Measurements from ENCODE around the gene ZNF791.
A peak's percentile ranks its signal among the peaks of the same experiment; 100 is the strongest.
"Not testable (repeated sequence)": the region's sequence is repeated elsewhere in the genome, so short reads cannot be mapped to it uniquely, and the experiment has no call there.

The ZNF791 gene

GRCh38 chr19:12610540-12611360 is at the start of gene ZNF791, which contains the start of gene ZNF490:
Gene ZNF791 (plus strand): TSS chr19:12610920. CDS start chr19:12611080, 160 bp downstream.
Gene ZNF490 (minus strand): TSS chr19:12610813. CDS start chr19:12610680, 133 bp downstream.
- Histone ChIP-seq H3K27ac (ENCODE audit: low read depth, low read length) (peak within 1 kb of the TSS; percentile 78), H4K20me1 (ENCODE audit: low read depth, low read length) (peaks cover 1% of the 10 kb centered on the region; the same call in 1 of the 2 replicates), H3K4me2 (ENCODE audit: low read depth, low read length, poor library complexity, severe bottlenecking) (peak within 1 kb of the TSS; percentile 99), H3K9me2 (replicated peaks; ENCODE audit: insufficient read depth, low read length) (no peaks in the 10 kb centered on the region), H3F3A (ENCODE audit: insufficient read depth) (peaks cover 16% of the 10 kb centered on the region), H3K27me3 (ENCODE audit: low read length) (no peaks in the 10 kb centered on the region), H3K36me3 (ENCODE audit: low read length) (peaks cover 3% of the 10 kb centered on the region; the same call in 1 of the 2 replicates), H3K9me3 (ENCODE audit: insufficient read depth, low read length) (no peaks in the 10 kb centered on the region), H3K79me2 (ENCODE audit: insufficient read depth, low read length) (peaks cover 23% of the 10 kb centered on the region), H3K9ac (ENCODE audit: low read length) (peak within 1 kb of the TSS; percentile 80), H2AFZ (ENCODE audit: low read depth, low read length, severe bottlenecking) (peak within 1 kb of the TSS; percentile 72), H3K4me3 (ENCODE audit: insufficient read depth, low read length, poor library complexity, severe bottlenecking) (peak within 1 kb of the TSS; percentile 98)
- no peak for TF ChIP-seq EZH2phosphoT487 (conservative IDR thresholded peaks at IDR 0.05; ENCODE audit: low read length)
- no peak for TF ChIP-seq CTCF (IDR thresholded peaks at IDR 0.05; ENCODE audit: insufficient read depth, low read length, poor library complexity, severe bottlenecking)

GRCh38 chr19:12564016-12564664 is 46.6 kb upstream of the ZNF791 start:
- Histone ChIP-seq H3K79me2 (ENCODE audit: insufficient read depth, low read length) (no peaks in the 10 kb centered on the region), H3F3A (ENCODE audit: insufficient read depth) (no peaks in the 10 kb centered on the region), H3K9me3 (ENCODE audit: insufficient read depth, low read length) (no peaks in the 10 kb centered on the region), H3K36me3 (ENCODE audit: low read length) (no peaks in the 10 kb centered on the region), H3K9ac (ENCODE audit: low read length) (no peak overlapping the region), H4K20me1 (ENCODE audit: low read depth, low read length) (no peaks in the 10 kb centered on the region), H2AFZ (ENCODE audit: low read depth, low read length, severe bottlenecking) (no peak overlapping the region), H3K9me2 (replicated peaks; ENCODE audit: insufficient read depth, low read length) (no peaks in the 10 kb centered on the region), H3K27ac (ENCODE audit: low read depth, low read length) (no peak overlapping the region), H3K4me3 (ENCODE audit: insufficient read depth, low read length, poor library complexity, severe bottlenecking) (no peak overlapping the region), H3K4me2 (ENCODE audit: low read depth, low read length, poor library complexity, severe bottlenecking) (no peak overlapping the region), H3K27me3 (ENCODE audit: low read length) (no peaks in the 10 kb centered on the region)
- peak; percentile 94 for TF ChIP-seq CTCF (IDR thresholded peaks at IDR 0.05; ENCODE audit: insufficient read depth, low read length, poor library complexity, severe bottlenecking)
- no peak for TF ChIP-seq EZH2phosphoT487 (conservative IDR thresholded peaks at IDR 0.05; ENCODE audit: low read length)

- not testable (repeated sequence) for H3K27ac ChIP-seq (ENCODE audit: low read depth, low read length); H3K9me3 ChIP-seq (ENCODE audit: insufficient read depth, low read length); H3K79me2 ChIP-seq (ENCODE audit: insufficient read depth, low read length); H2AFZ ChIP-seq (ENCODE audit: low read depth, low read length, severe bottlenecking); H3K4me2 ChIP-seq (ENCODE audit: low read depth, low read length, poor library complexity, severe bottlenecking); H3K36me3 ChIP-seq (ENCODE audit: low read length); H3K9me2 ChIP-seq (replicated peaks; ENCODE audit: insufficient read depth, low read length); H3K9ac ChIP-seq (ENCODE audit: low read length); H3K4me3 ChIP-seq (ENCODE audit: insufficient read depth, low read length, poor library complexity, severe bottlenecking); H3K27me3 ChIP-seq (ENCODE audit: low read length); H4K20me1 ChIP-seq (ENCODE audit: low read depth, low read length); H3F3A ChIP-seq (ENCODE audit: insufficient read depth)
These were observed 44.3 kb upstream of the ZNF791 start for GRCh38 chr19:12566380-12566779.

DNA sequence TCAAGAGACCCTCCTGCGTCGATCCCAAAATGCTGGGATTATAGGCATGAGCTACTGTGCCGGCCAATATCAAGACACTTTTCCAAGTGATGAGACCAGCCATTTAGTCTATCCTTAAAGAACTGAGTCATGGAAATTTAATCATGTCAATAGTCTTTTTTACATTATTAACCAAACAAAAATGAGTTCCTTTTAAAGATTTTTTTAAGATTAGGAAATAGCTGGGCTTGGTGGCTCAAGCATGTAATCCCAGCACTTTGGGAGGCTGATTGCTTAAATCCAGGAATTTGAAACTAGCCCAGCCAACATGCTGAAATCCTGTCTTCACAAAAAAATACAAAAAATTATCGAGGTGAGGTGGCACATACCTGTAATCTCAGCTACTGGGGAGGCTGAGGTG is 42.8 kb upstream of the ZNF791 start:
- H3K4me2 ChIP-seq (ENCODE audit: low read depth, low read length, poor library complexity, severe bottlenecking) = no peak overlapping the region
- H3K9me2 ChIP-seq (replicated peaks; ENCODE audit: insufficient read depth, low read length) = no peaks in the 10 kb centered on the region
- no peak overlapping the region for H3K27ac ChIP-seq (ENCODE audit: low read depth, low read length)
- no peak overlapping the region for H2AFZ ChIP-seq (ENCODE audit: low read depth, low read length, severe bottlenecking)
- no peak overlapping the region for H3K9ac ChIP-seq (ENCODE audit: low read length)
- no peaks in the 10 kb centered on the region for H3F3A ChIP-seq (ENCODE audit: insufficient read depth)
- no peak overlapping the region for H3K4me3 ChIP-seq (ENCODE audit: insufficient read depth, low read length, poor library complexity, severe bottlenecking)
- no peak for TF ChIP-seq EZH2phosphoT487 (conservative IDR thresholded peaks at IDR 0.05; ENCODE audit: low read length)
- TF ChIP-seq CTCF (IDR thresholded peaks at IDR 0.05; ENCODE audit: insufficient read depth, low read length, poor library complexity, severe bottlenecking) = no peak
- H3K9me3 ChIP-seq (ENCODE audit: insufficient read depth, low read length) = no peaks in the 10 kb centered on the region
- no peaks in the 10 kb centered on the region for H3K27me3 ChIP-seq (ENCODE audit: low read length)
- no peaks in the 10 kb centered on the region for H4K20me1 ChIP-seq (ENCODE audit: low read depth, low read length)
- no peaks in the 10 kb centered on the region for H3K36me3 ChIP-seq (ENCODE audit: low read length)
- H3K79me2 ChIP-seq (ENCODE audit: insufficient read depth, low read length) = no peaks in the 10 kb centered on the region

Data from SU-DHL-6 (cell line).